HK-2 (cell line): ENCODE measurements around the gene GLDN.
"Not testable (repeated sequence)": the region's sequence is repeated elsewhere in the genome, so short reads cannot be mapped to it uniquely, and the experiment has no call there.

Experiments
- DNase-seq: peaks from one replicate; pipeline ENCODE4 v3.0.0-alpha.2; 2018; ENCODE audit not compliant: unreplicated experiment

Gene GLDN

DNA sequence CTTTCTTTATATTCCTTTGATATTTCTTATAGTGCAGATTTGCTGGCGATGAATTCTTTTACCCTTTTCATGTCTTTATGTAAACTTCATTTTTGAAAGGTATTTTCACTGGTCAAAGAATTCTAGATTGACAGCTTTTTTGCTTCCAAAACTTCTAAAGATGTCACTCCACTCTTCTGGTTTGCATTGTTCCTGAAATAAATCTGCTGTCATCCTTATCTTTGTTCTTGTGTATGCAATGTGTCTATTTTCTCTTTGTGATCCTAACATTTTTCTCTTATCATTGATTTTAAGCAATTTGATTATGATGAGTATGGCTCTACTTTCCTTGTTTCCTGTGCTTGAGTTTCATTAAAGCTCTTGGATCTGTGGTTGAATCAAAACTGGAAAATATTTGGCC lies 103.4 kb downstream of the GLDN start:
- DNase-seq, result no peak

DNA sequence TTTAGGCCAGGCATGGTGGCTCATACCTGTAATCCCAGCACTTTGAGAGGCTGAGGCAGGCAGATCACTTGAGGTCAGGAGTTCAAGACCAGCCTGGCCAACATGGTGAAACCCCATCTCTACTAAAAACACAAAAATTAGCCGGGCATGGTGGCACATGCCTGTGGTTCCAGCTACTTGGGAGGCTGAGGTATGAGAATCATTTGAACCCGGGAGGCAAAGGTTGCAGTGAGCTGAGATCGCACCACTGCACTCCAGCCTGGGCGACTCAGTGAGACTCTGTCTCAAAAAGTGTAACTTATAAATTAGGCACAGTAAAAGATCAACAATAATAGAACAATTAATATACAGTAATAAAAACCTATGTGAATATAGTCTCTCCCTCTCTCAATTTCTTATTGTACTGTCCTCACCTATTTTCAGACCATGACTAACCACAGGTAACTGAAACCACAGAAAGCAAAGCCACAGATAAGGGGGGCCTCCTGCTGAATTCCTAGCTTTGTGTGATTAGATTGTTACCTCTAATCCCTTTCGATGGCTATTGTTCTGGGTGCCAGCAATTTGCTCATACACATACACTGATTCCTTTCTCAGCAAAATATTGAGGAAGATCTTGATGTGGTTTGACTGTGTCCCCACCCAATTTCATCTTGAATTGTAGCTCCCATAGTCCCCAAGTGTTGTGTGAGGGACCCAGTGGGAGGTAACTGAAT lies 104.7 kb downstream of the GLDN start:
- not testable (repeated sequence) for DNase-seq

DNA sequence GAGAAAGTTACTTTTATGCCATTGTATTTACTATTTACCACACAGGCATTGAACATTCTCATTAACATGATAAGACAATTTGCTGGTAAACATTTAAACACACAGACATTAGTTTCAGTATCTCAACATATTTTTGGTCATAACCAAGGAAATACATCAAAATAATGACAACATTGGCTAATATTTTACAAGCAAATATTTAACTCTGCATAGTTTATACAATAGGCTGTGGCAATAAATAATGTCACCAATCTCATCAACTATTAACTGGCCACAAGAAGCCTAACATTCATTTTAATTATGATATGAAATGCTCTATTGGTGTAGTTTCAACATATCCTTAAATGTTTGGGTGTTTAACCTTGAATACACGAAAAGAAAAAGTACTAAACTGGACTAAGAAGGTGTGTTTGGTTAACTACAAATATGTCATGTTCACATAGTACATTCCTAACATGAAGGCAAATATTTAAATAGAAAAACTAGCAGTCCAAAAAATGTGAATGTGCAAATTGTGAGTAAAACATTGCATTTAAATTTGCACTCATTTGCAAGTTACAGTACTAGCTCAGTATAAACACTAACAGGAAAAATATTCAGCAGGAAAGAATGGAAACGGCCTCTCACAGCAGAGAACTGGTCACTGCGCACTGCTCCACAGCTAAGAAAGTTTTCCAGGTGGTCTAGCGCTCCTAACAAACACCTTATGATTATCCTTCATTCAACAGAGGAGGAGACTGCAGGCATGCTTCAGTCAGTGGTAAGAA lies 106.6 kb downstream of the GLDN start:
- DNase-seq, result no peak

DNA sequence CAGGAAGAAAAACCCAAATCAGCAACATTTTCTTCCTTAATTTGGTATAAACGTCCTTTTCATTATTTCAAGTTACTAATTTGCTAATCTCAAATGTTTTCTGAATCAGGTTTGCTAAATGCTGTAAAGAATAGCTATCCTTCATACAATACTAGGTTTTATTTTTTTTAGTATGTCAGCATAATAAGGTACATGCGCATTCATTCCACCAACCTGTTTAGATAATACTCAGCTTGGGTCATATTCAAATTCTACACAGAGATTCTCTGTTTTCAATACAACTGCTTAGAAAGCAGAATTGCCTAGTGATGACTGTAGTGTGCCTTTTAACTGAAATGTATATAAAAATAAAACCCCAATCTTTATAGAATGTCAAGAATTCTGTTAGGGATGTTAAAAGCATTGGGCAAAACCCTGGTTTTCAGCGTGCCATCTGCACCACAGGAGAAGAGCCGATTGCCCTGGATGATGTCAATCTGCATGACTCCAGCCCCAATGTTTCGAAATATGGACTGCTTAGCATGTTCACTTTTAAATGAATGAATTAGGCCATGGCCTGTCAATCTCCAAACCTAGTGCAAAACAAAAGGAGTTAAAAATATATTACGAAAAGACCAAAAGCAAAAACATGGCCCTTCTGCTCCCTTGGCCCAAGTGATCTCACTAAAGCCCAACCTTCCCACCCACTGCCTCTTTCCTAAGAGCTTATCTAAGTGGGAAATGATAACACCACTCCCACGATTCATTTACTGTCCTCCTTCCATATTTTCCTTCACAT lies 107.4 kb downstream of the GLDN start:
- DNase-seq, result no peak

DNA sequence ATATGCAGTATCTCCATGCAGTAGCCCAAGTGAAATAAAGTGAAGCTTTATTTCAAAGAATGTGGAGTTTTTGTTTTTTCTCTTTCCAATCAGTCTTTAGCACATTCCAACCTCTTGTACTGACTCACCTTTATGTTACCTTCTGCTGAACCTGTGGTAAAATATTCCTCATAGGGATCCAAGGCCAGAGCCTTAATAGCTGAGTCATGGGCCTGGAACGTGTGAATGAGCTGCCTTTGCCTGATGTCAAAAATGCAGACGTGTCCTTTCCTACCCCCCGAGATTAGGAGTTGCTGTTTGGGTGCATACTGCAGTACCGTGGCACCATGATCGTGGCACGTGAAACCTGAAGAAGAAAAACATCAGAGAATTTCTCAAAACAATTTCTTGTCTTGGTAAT lies 108.5 kb downstream of the GLDN start:
- DNase-seq, result peak; percentile 41
